ENCODE measurements around the gene KSR1.
"Not testable (repeated sequence)": the region's sequence is repeated elsewhere in the genome, so short reads cannot be mapped to it uniquely, and the experiment has no call there.

- not testable (repeated sequence) for TF ChIP-seq CTCF, POLR2A (IDR thresholded peaks at IDR 0.05)
Observed at GRCh38 chr17:27448534-27448933, 7.7 kb upstream of the KSR1 start.

Measured in testis (tissue), 2 donors.